Ishikawa (cell line): Measurements from ENCODE around the gene OSBPL10.

ENCODE experiments used
- CEBPB ChIP-seq: IDR thresholded peaks from 2 replicates; pipeline ENCODE4 v1.6.1; 2012
- CREB1 ChIP-seq: IDR thresholded peaks from 2 replicates; pipeline ENCODE4 v1.6.1; 2012; ENCODE audit warnings: low read depth
- EGR1 ChIP-seq: IDR thresholded peaks from 2 replicates; pipeline ENCODE4 v1.6.1; 2012
- EP300 ChIP-seq: IDR thresholded peaks from 2 replicates; pipeline ENCODE4 v1.6.1; 2012; ENCODE audit warnings: borderline replicate concordance
- FOXM1 ChIP-seq: IDR thresholded peaks from 2 replicates; pipeline ENCODE4 v1.6.1; 2012; ENCODE audit warnings: low read depth, borderline replicate concordance
- MAX ChIP-seq: IDR thresholded peaks from 2 replicates; pipeline ENCODE4 v1.6.1; 2012
- RAD21 ChIP-seq: IDR thresholded peaks from 2 replicates; pipeline ENCODE4 v1.6.1; 2012; ENCODE audit warnings: low read depth
- REST ChIP-seq: IDR thresholded peaks from 2 replicates; pipeline ENCODE4 v1.6.1; 2012; ENCODE audit warnings: low read depth, mild to moderate bottlenecking
- TAF1 ChIP-seq: IDR thresholded peaks from 2 replicates; pipeline ENCODE4 v1.6.1; 2012; ENCODE audit warnings: low read depth, mild to moderate bottlenecking
- TCF12 ChIP-seq: IDR thresholded peaks from 2 replicates; pipeline ENCODE4 v1.6.1; 2012; ENCODE audit warnings: low read depth
- TEAD4 ChIP-seq: IDR thresholded peaks from 2 replicates; pipeline ENCODE4 v1.6.1; 2012
- USF1 ChIP-seq: IDR thresholded peaks from 2 replicates; pipeline ENCODE4 v1.6.1; 2012
- YY1 ChIP-seq: IDR thresholded peaks from 2 replicates; pipeline ENCODE4 v1.6.1; 2012; ENCODE audit warnings: low read depth
- ZBTB7A ChIP-seq: IDR thresholded peaks from 2 replicates; pipeline ENCODE4 v1.6.1; 2012; ENCODE audit warnings: low read depth

GRCh38 chr3:31636049-31636448 is 345.0 kb downstream of the OSBPL10 start:
- no peak for TF ChIP-seq TEAD4
- no peak for TF ChIP-seq MAX
- TF ChIP-seq EGR1, result no peak
- no peak for TF ChIP-seq TAF1
- TF ChIP-seq USF1, result no peak
- TF ChIP-seq YY1, result no peak
- TF ChIP-seq FOXM1, result no peak
- no peak for TF ChIP-seq REST
- no peak for TF ChIP-seq CREB1
- no peak for TF ChIP-seq EP300
- no peak for TF ChIP-seq ZBTB7A
- TF ChIP-seq CEBPB, result no peak
- no peak for TF ChIP-seq TCF12
- no peak for TF ChIP-seq RAD21
